ENCODE data around the gene MEIS3. TPM values are rescaled to one million over a fixed set of nuclear protein-coding genes. Genes with fewer than 3 reads are reported as not detected.

MEIS3 gene
- not detected in 2 replicates for total RNA-seq (2014; rRNA removed; shearing (Covaris generic))
- 0.79 and 1.3 TPM in 2 replicates for total RNA-seq (2022)
- Bru-seq, nascent RNA: percentile 19 among the genes with signal in this experiment
- percentile 18 among the genes with signal in this experiment for BruChase-seq, experiment 1, labeled RNA remaining after a 6-hour chase
- percentile 19 among the genes with signal in this experiment for BruChase-seq, experiment 2, labeled RNA remaining after a 2-hour chase
- long read RNA-seq, partial matches to known transcripts: 2 of 5 reads
- long read RNA-seq, other reads (novel, unspliced or antisense): 2 of 5 reads

DNA sequence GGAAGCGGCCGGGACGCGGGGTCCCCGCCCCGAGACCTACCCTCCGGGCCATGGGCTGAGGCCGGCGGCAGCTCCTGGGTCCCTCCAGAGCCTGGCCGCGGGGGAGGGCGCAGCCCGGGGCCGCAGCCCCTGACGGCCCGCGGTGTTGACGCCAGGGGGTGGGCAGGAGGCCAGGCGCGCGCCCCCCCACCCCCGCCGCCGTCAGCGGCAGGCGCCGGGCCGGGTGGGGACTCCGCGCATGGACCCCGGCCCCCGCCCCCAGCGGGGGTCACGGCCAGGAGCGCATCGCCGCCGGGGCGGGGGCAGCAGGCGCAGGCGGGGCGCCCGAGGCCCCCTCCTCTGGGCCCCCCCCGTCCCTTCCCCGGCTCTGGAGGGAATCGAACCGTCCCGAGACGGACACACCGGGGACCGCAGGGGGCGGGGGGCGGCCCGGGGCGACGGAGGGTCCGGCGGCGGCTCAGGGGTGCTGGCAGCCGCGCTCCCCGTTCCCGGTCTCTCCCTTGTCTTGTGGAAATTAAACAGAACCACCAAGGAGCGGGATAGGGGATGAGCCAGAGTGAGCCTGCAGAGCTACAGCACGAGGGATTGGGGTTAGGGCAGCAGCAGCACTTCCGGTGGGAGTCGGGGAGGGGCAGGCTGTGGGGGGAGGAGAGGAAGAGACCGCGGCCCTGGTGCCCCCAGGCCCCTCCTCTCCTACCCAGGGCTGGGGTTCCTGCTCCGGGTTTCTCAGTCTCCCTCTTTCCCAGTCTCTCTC is at the start of gene MEIS3:
MEIS3 (minus strand) TSS at position 498 of the 754 bp plus-strand sequence; CDS start at position 52, 446 bp downstream.
- H4K20me1 ChIP-seq (ENCODE audit: insufficient read depth, low read length): no peaks in the 10 kb centered on the region
- H3K9me2 ChIP-seq (ENCODE audit: insufficient read depth, low read length): no peaks in the 10 kb centered on the region
- CTCF ChIA-PET (ENCODE audit: unreplicated experiment): interaction anchor here (0.6 kb wide), 1 partner anchor 70 kb away, joined by 3 read pairs; no protein-coding TSS in a partner anchor
- no TSS peak for BruUV-seq (replicated peaks)
- H2AFZ ChIP-seq (ENCODE audit: low read length): no peak within 1 kb of the TSS
- no peaks in the 10 kb centered on the region for H3K36me3 ChIP-seq (ENCODE audit: insufficient read depth, low read length)
- no peaks in the 10 kb centered on the region for H3K79me2 ChIP-seq (ENCODE audit: insufficient read depth, low read depth, low read length)
- POLR2A ChIA-PET: no interaction called here
- DNase-seq (ENCODE audit: low spot score): no peak
- intact Hi-C loops (cut with micrococcal nuclease; ENCODE audit: unreplicated experiment): no loop called here
- no peak within 1 kb of the TSS for H3K27ac ChIP-seq (ENCODE audit: low read depth, low read length, poor library complexity, severe bottlenecking)
- no peaks in the 10 kb centered on the region for H3K4me1 ChIP-seq (ENCODE audit: insufficient read depth, low read length, poor library complexity, severe bottlenecking)
- H3K4me3 ChIP-seq (ENCODE audit: low read depth, low read length, poor library complexity, severe bottlenecking): no peak within 1 kb of the TSS
- TF ChIP-seq, protein P1, sequence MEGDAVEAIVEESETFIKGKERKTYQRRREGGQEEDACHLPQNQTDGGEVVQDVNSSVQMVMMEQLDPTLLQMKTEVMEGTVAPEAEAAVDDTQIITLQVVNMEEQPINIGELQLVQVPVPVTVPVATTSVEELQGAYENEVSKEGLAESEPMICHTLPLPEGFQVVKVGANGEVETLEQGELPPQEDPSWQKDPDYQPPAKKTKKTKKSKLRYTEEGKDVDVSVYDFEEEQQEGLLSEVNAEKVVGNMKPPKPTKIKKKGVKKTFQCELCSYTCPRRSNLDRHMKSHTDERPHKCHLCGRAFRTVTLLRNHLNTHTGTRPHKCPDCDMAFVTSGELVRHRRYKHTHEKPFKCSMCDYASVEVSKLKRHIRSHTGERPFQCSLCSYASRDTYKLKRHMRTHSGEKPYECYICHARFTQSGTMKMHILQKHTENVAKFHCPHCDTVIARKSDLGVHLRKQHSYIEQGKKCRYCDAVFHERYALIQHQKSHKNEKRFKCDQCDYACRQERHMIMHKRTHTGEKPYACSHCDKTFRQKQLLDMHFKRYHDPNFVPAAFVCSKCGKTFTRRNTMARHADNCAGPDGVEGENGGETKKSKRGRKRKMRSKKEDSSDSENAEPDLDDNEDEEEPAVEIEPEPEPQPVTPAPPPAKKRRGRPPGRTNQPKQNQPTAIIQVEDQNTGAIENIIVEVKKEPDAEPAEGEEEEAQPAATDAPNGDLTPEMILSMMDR (conservative IDR thresholded peaks at IDR 0.05; ENCODE audit: low read length): no peak
- no peak for TF ChIP-seq EZH2phosphoT487 (IDR thresholded peaks at IDR 0.05; ENCODE audit: borderline replicate concordance, low read depth, low read length)
- no peak within 1 kb of the TSS for H3K4me2 ChIP-seq (ENCODE audit: low read length)
- no peaks in the 10 kb centered on the region for H3K9me3 ChIP-seq (ENCODE audit: low read length)

DNA sequence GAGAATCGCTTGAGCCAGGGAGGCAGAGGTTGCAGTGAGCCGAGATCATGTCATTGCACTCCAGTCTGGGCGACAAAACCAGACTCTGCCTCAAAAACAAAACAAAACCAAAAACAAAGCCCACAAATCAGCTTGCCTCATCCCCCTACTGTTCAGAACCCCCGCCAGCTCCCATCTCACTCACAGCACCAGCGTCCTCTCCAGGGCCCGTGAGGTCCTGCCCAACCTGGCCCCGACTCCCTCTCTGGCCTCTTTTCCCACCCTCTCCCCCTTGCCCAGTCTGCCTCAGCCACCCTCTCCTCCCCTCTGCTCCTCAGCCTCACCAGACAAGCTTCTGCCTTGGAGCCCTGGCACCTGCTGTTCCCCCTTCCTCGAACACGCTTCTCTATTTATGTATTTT is 48.6 kb upstream of the MEIS3 start:
- POLR2A ChIA-PET: no interaction called here
- H3K4me3 ChIP-seq (ENCODE audit: low read depth, low read length, poor library complexity, severe bottlenecking): no peak overlapping the region
- no peaks in the 10 kb centered on the region for H3K9me2 ChIP-seq (ENCODE audit: insufficient read depth, low read length)
- no peaks in the 10 kb centered on the region for H3K9me3 ChIP-seq (ENCODE audit: low read length)
- H4K20me1 ChIP-seq (ENCODE audit: insufficient read depth, low read length): no peaks in the 10 kb centered on the region
- intact Hi-C loops (cut with micrococcal nuclease; ENCODE audit: unreplicated experiment): no loop called here
- H3K27ac ChIP-seq (ENCODE audit: low read depth, low read length, poor library complexity, severe bottlenecking): no peak overlapping the region
- H3K79me2 ChIP-seq (ENCODE audit: insufficient read depth, low read depth, low read length): no peaks in the 10 kb centered on the region
- H2AFZ ChIP-seq (ENCODE audit: low read length): no peak overlapping the region
- H3K4me2 ChIP-seq (ENCODE audit: low read length): no peak overlapping the region
- peaks cover 9% of the 10 kb centered on the region for H3K4me1 ChIP-seq (ENCODE audit: insufficient read depth, low read length, poor library complexity, severe bottlenecking)
- CTCF ChIA-PET (ENCODE audit: unreplicated experiment): no interaction called here
- no peaks in the 10 kb centered on the region for H3K36me3 ChIP-seq (ENCODE audit: insufficient read depth, low read length)
- DNase-seq (ENCODE audit: low spot score): no peak
- no peak for TF ChIP-seq EZH2phosphoT487 (IDR thresholded peaks at IDR 0.05; ENCODE audit: borderline replicate concordance, low read depth, low read length)
- TF ChIP-seq, protein P1 (conservative IDR thresholded peaks at IDR 0.05; ENCODE audit: low read length): no peak
- BruUV-seq (replicated peaks): no TSS peak

DNA sequence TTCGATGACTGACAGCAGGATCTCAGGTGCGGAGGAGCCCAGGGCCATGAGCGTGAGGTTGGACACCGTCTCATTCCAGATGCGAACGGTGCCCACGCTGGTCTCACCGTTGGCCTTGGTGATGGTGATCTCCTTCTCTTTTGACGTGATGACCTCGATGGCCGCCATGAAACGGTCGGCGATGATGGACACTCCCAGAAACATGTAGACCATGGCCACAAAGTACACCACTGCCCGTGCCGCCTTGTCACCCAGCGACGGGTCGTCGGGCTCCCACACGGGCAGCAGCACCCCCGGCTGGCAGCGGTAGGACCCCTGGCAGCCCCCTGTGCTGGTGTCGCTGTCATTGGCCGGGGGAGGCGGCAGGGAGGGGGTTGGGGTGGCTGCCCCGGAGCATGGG is 46.6 kb upstream of the MEIS3 start:
- no peaks in the 10 kb centered on the region for H3K9me3 ChIP-seq (ENCODE audit: low read length)
- ChIA-PET POLR2A (no interaction called here), CTCF (ENCODE audit: unreplicated experiment) (no interaction called here)
- no peak overlapping the region for H3K27ac ChIP-seq (ENCODE audit: low read depth, low read length, poor library complexity, severe bottlenecking)
- no peak overlapping the region for H3K4me2 ChIP-seq (ENCODE audit: low read length)
- no peak for TF ChIP-seq EZH2phosphoT487 (IDR thresholded peaks at IDR 0.05; ENCODE audit: borderline replicate concordance, low read depth, low read length)
- TF ChIP-seq, protein P1 (conservative IDR thresholded peaks at IDR 0.05; ENCODE audit: low read length): no peak
- no peak for DNase-seq (ENCODE audit: low spot score)
- no peaks in the 10 kb centered on the region for H3K36me3 ChIP-seq (ENCODE audit: insufficient read depth, low read length)
- intact Hi-C loops (cut with micrococcal nuclease; ENCODE audit: unreplicated experiment): no loop called here
- H3K79me2 ChIP-seq (ENCODE audit: insufficient read depth, low read depth, low read length): no peaks in the 10 kb centered on the region
- BruUV-seq (replicated peaks): no TSS peak
- H2AFZ ChIP-seq (ENCODE audit: low read length): no peak overlapping the region
- no peaks in the 10 kb centered on the region for H3K9me2 ChIP-seq (ENCODE audit: insufficient read depth, low read length)
- peaks cover 9% of the 10 kb centered on the region for H3K4me1 ChIP-seq (ENCODE audit: insufficient read depth, low read length, poor library complexity, severe bottlenecking)
- H3K4me3 ChIP-seq (ENCODE audit: low read depth, low read length, poor library complexity, severe bottlenecking): no peak overlapping the region
- H4K20me1 ChIP-seq (ENCODE audit: insufficient read depth, low read length): no peaks in the 10 kb centered on the region
